DMS53 treated with DMSO at 0.1 percent for 48 hours (cell line): Measurements from ENCODE around the gene GGPS1.
A peak's percentile ranks its signal among the peaks of the same experiment; 100 is the strongest.
"Not testable (repeated sequence)": the region's sequence is repeated elsewhere in the genome, so short reads cannot be mapped to it uniquely, and the experiment has no call there.

ENCODE experiments used
- DNase-seq: peaks from one replicate; lab custom pipeline; 2025; ENCODE audit not compliant: unreplicated experiment; lab: John Stamatoyannopoulos, UW

Gene GGPS1

GRCh38 chr1:235336903-235337302 lies 8.5 kb downstream of the GGPS1 start:
- no peak for DNase-seq

- DNase-seq: no peak
Measured at GRCh38 chr1:235339746-235340145, 11.4 kb downstream of the GGPS1 start.

- DNase-seq: no peak
Measured at GRCh38 chr1:235341334-235341733, 13.0 kb downstream of the GGPS1 start.

- DNase-seq: no peak
Measured at GRCh38 chr1:235342039-235342438, 13.7 kb downstream of the GGPS1 start.

GRCh38 chr1:235342471-235342870 lies 14.1 kb downstream of the GGPS1 start:
- DNase-seq: no peak

- no peak for DNase-seq
Measured at GRCh38 chr1:235343726-235344125, 15.4 kb downstream of the GGPS1 start.

GRCh38 chr1:235351441-235351840 lies 23.1 kb downstream of the GGPS1 start:
- DNase-seq: no peak

- no peak for DNase-seq
Measured at GRCh38 chr1:235351898-235352297, 23.5 kb downstream of the GGPS1 start.

- no peak for DNase-seq
Measured at GRCh38 chr1:235357485-235358373, 29.4 kb downstream of the GGPS1 start.

GRCh38 chr1:235358899-235359298 lies 30.5 kb downstream of the GGPS1 start:
- DNase-seq: no peak

GRCh38 chr1:235364189-235364588 lies 35.8 kb downstream of the GGPS1 start:
- DNase-seq: not testable (repeated sequence)

GRCh38 chr1:235366286-235366685 lies 37.9 kb downstream of the GGPS1 start:
- DNase-seq: no peak

GRCh38 chr1:235367000-235367908 lies 38.9 kb downstream of the GGPS1 start, which contains the start of gene TBCE:
TBCE (plus strand) TSS chr1:235367427; CDS start chr1:235380050, 12,623 bp downstream.
- DNase-seq: peak; percentile 97

- no peak for DNase-seq
Measured at GRCh38 chr1:235368428-235368827, 40.1 kb downstream of the GGPS1 start.

GRCh38 chr1:235369802-235370201 lies 41.4 kb downstream of the GGPS1 start:
- DNase-seq: no peak

- DNase-seq: no peak
Measured at GRCh38 chr1:235375919-235376605, 47.7 kb downstream of the GGPS1 start.

- DNase-seq: not testable (repeated sequence)
Measured at GRCh38 chr1:235378134-235378735, 49.9 kb downstream of the GGPS1 start.

GRCh38 chr1:235381955-235382739 lies 53.8 kb downstream of the GGPS1 start:
- DNase-seq: not testable (repeated sequence)

- not testable (repeated sequence) for DNase-seq
Measured at GRCh38 chr1:235385633-235386032, 57.3 kb downstream of the GGPS1 start.

GRCh38 chr1:235391874-235392273 lies 63.5 kb downstream of the GGPS1 start:
- no peak for DNase-seq
